HepG2 (cell line): ENCODE measurements around the gene ADAMTSL4. TPM values are rescaled to one million over a fixed set of nuclear protein-coding genes. Genes with fewer than 3 reads are reported as not detected.
A peak's percentile ranks its signal among the peaks of the same experiment; 100 is the strongest.

Experiments
- BHLHE40 ChIP-seq: IDR thresholded peaks from 2 replicates; pipeline ENCODE4 v1.6.1; 2011; ENCODE audit warnings: low read length, improper control_type of control experiment
- CBX1 ChIP-seq: IDR thresholded peaks from one replicate; pipeline ENCODE4 v1.6.1; 2016; ENCODE audit warnings: antibody characterized with exemption, low read depth
- CCAR2 ChIP-seq: fragments of 200-400 bp; formaldehyde crosslinking; optimal IDR thresholded peaks from 2 replicates; pipeline ENCODE3; 2018; ENCODE audit warnings: low read depth, mild to moderate bottlenecking, low read length, moderate library complexity
- CEBPG ChIP-seq: IDR thresholded peaks from 2 replicates; pipeline ENCODE4 v1.6.1; 2016
- ERF ChIP-seq: IDR thresholded peaks from 2 replicates; pipeline ENCODE4 v1.6.1; 2018; ENCODE audit warnings: missing biosample characterization, missing genetic modification reagents
- FOXK2 ChIP-seq: fragments of 450-650 bp; IDR thresholded peaks from 2 replicates; pipeline ENCODE4 v1.6.1; 2016
- HIC2 ChIP-seq: sonication (generic); formaldehyde crosslinking; IDR thresholded peaks from 2 replicates; pipeline ENCODE4 v1.9.0; 2022; ENCODE audit warnings: low read depth, missing genetic modification reagents
- JUN ChIP-seq: sonication (generic); formaldehyde crosslinking; IDR thresholded peaks from 2 replicates; pipeline ENCODE4 v1.4.0; 2020; ENCODE audit warnings: mild to moderate bottlenecking, missing genetic modification reagents
- MBNL3 ChIP-seq: fragments of 250-450 bp; sonication (Bioruptor Pico); conservative IDR thresholded peaks from 2 replicates; pipeline ENCODE4 v1.8.0; 2022; ENCODE audit warnings: mild to moderate bottlenecking, inconsistent platforms
- MLX ChIP-seq: IDR thresholded peaks from 2 replicates; pipeline ENCODE4 v1.6.1; 2016
- NFE2L2 ChIP-seq: fragments of 150-350 bp; IDR thresholded peaks from 2 replicates; pipeline ENCODE4 v1.6.1; 2014; ENCODE audit warnings: low read length
- NFIC ChIP-seq: IDR thresholded peaks from 2 replicates; pipeline ENCODE4 v1.6.1; 2012; ENCODE audit warnings: mild to moderate bottlenecking, low read length, inconsistent platforms
- POGK ChIP-seq: sonication (generic); formaldehyde crosslinking; conservative IDR thresholded peaks from 2 replicates; pipeline ENCODE4 v1.8.0; 2022; ENCODE audit warnings: mild to moderate bottlenecking, moderate library complexity, missing genetic modification reagents
- TOE1 ChIP-seq: sonication (generic); formaldehyde crosslinking; IDR thresholded peaks from 2 replicates; pipeline ENCODE4 v1.4.0; 2020; ENCODE audit warnings: mild to moderate bottlenecking, missing genetic modification reagents
- ZFY ChIP-seq: sonication (generic); formaldehyde crosslinking; IDR thresholded peaks from 2 replicates; pipeline ENCODE4 v1.4.0; 2020; ENCODE audit warnings: missing genetic modification reagents
- ZNF10 ChIP-seq: sonication (generic); formaldehyde crosslinking; IDR thresholded peaks from 2 replicates; pipeline ENCODE4 v1.4.0; 2020; ENCODE audit warnings: mild to moderate bottlenecking, low read depth, missing genetic modification reagents, borderline replicate concordance
- ZNF264 ChIP-seq: sonication (generic); formaldehyde crosslinking; IDR thresholded peaks from 2 replicates; pipeline ENCODE4 v1.4.0; 2020; ENCODE audit warnings: missing genetic modification reagents
- ZNF772 ChIP-seq: sonication (generic); formaldehyde crosslinking; IDR thresholded peaks from 2 replicates; pipeline ENCODE4 v1.5.0; 2020; ENCODE audit warnings: mild to moderate bottlenecking, missing genetic modification reagents
- ZXDC ChIP-seq: sonication (generic); formaldehyde crosslinking; IDR thresholded peaks from 2 replicates; pipeline ENCODE4 v1.5.0; 2020; ENCODE audit warnings: mild to moderate bottlenecking, missing genetic modification reagents
- polyA plus RNA-seq, 8 experiments: library from polyadenylated mRNA; depleted of rRNA in 3 of 8; stranded (reverse) in 7 of 8; unstranded in 1 of 8; fragments of >200 nt; fragmentation: Illumina TruSeq in 4 of 8; extraction: Trizol in 4 of 8; gene quantifications; 2 replicates each; pipeline versions ENCODE4 v1.2.1 to v1.2.3, GENCODE V29; 2011 to 2016; ENCODE audit warnings: low read depth in 4 of 8, missing spikeins in 1 of 8, mixed read lengths in 1 of 8; ENCODE audit not compliant: insufficient read depth in 1 of 8
- total RNA-seq, 5 experiments: library from RNA; depleted of rRNA; stranded (reverse); fragments of >200 nt; fragmentation: Illumina TruSeq; extraction: Trizol; gene quantifications; 2 replicates each; pipeline ENCODE4 v1.2.3, GENCODE V29; 2016; ENCODE audit warnings: low read depth in 1 of 5
- TF ChIP-seq, protein P1 (sequence below): sonication (generic); formaldehyde crosslinking; IDR thresholded peaks from 2 replicates; pipeline ENCODE4; 2020; ENCODE audit warnings: missing genetic modification reagents, mild to moderate bottlenecking, borderline replicate concordance

The ADAMTSL4 gene
- total and polyA plus RNA-seq, 2 of the 13 experiments (the other 11 are each of a cell fraction or from before 2014, with no cell fraction given) = 3.9 to 16.4 TPM

GRCh38 chr1:150567717-150568593 is 18.7 kb downstream of the ADAMTSL4 start (continued):
- TF ChIP-seq MLX (CRISPR knock-in tag) = peak; percentile 72
- TF ChIP-seq CEBPG = peak; percentile 73
- 0 out of 2 replicates have a peak, but pooled peaks have one; percentile 10 for TF ChIP-seq BHLHE40
- no peak for TF ChIP-seq MBNL3 (CRISPR knock-in tag)
- no peak for TF ChIP-seq CBX1
- no peak for TF ChIP-seq ZNF10
- TF ChIP-seq TOE1 (CRISPR knock-in tag) = no peak
- TF ChIP-seq NFE2L2 = no peak
- TF ChIP-seq ERF (CRISPR knock-in tag) = peak; percentile 50; the same call in 1 of the 2 replicates
- TF ChIP-seq ZNF772 (CRISPR knock-in tag) = no peak; the same call in 1 of the 2 replicates
- no peak for TF ChIP-seq POGK
- TF ChIP-seq HIC2 (CRISPR knock-in tag) = no peak; the same call in 1 of the 2 replicates
- peak; percentile 83; the same call in 1 of the 2 replicates for TF ChIP-seq ZNF264 (CRISPR knock-in tag)
- TF ChIP-seq JUN = 0 out of 2 replicates have a peak, but pooled peaks have one; percentile 16
- TF ChIP-seq FOXK2 = no peak
- TF ChIP-seq ZFY (CRISPR knock-in tag) = peak; percentile 35; the same call in 1 of the 2 replicates
- no peak for TF ChIP-seq CCAR2
- no peak for TF ChIP-seq NFIC
- TF ChIP-seq, protein P1, sequence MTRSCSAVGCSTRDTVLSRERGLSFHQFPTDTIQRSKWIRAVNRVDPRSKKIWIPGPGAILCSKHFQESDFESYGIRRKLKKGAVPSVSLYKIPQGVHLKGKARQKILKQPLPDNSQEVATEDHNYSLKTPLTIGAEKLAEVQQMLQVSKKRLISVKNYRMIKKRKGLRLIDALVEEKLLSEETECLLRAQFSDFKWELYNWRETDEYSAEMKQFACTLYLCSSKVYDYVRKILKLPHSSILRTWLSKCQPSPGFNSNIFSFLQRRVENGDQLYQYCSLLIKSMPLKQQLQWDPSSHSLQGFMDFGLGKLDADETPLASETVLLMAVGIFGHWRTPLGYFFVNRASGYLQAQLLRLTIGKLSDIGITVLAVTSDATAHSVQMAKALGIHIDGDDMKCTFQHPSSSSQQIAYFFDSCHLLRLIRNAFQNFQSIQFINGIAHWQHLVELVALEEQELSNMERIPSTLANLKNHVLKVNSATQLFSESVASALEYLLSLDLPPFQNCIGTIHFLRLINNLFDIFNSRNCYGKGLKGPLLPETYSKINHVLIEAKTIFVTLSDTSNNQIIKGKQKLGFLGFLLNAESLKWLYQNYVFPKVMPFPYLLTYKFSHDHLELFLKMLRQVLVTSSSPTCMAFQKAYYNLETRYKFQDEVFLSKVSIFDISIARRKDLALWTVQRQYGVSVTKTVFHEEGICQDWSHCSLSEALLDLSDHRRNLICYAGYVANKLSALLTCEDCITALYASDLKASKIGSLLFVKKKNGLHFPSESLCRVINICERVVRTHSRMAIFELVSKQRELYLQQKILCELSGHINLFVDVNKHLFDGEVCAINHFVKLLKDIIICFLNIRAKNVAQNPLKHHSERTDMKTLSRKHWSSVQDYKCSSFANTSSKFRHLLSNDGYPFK (CRISPR knock-in tag) = peak; percentile 53; the same call in 1 of the 2 replicates
- no peak for TF ChIP-seq ZXDC (CRISPR knock-in tag)
